Measurements from ENCODE around the gene MAP3K7CL.
"Not testable (repeated sequence)": the region's sequence is repeated elsewhere in the genome, so short reads cannot be mapped to it uniquely, and the experiment has no call there.

Gene MAP3K7CL

DNA sequence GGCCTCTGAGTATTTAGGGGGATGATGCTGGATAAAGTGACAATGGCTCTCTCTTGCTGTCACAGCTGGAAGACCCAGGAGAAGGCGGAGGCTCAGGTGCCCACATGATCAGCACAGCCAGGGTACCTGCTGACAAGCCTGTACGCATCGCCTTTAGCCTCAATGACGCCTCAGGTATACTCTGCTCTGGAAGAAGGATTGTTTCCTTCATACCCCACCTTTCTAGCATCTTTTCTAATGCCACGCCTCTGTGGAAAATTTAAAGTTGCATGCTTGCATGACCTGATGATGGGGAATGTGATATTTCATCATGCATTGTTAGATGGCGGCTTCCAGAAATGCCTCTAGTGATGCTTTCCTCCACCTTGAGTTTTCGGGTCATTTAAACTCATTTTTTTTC, 2.8 kb downstream of the MAP3K7CL start:
- DNase-seq (ENCODE audit: low read depth in 2 of 2) = no peak

GRCh38 chr21:29133796-29134195, 3.4 kb downstream of the MAP3K7CL start:
- no peak for DNase-seq (ENCODE audit: low read depth in 2 of 2)

DNA sequence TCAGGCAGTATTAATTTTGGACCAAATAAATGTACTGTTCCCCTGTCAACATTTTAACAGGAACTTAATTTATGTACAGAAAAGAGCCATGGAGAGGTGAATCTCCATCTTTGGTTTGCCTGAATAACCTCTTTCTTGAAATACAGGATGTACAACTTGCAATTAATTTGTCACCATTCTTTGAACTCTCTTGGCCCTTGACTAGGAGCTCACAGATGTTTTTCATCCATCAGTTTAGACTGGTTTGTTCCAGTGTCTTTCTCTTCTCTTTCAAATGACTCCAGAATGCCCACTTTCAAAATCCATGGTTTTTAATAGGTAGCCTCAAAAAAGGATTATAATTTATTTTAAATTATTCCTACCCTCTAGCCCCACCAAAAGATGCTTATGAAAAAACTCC, 5.0 kb downstream of the MAP3K7CL start:
- DNase-seq (ENCODE audit: low read depth in 2 of 2) = no peak

DNA sequence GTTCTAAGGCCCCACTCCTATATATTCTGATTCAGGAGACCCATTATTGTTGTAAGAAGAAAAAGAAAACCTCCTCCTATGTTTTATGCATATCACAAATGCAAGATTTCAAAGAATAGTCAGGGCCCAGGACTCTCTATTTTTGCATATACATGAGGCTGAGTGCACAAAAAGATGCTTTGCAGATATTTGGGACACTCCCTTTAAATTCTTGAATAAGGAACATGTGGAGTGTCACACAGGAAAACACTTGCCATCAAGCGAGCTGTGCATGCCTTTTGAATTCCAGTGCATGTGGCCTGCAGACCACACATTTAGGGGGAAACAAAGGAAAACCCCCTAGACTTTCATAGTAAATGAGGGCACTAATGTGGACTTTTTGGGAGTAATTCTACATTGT, 5.6 kb downstream of the MAP3K7CL start:
- DNase-seq (ENCODE audit: low read depth in 2 of 2) = no peak

DNA sequence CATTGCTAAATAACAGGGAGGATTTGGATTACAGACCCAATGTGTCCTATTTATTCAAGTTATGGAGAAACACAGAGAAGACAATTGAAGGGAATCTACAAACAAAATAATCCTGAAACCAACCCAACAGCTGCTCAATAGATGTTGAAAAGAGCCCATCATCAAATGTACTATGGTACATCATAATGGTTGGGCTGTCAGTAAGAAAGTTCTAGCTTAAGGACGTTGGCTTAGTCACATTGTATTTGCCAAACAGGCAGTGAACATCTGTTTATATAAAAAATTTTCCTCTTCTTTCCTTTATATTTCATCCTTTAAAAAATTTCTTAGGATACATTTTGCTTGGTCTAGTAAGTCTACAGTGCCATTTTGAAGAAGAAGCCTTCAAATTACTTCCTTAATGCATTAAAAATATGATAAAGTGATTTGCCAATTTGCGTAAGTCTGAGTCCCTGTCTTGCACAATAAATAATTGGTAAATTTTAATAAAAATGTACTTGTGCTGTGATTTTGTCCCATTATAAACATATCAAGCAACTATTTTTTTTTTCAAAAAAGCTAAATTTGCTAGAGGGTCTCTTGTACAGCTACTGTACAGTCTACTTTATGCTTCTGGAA, 14.4 kb downstream of the MAP3K7CL start:
- DNase-seq (ENCODE audit: low read depth in 2 of 2) = no peak

DNA sequence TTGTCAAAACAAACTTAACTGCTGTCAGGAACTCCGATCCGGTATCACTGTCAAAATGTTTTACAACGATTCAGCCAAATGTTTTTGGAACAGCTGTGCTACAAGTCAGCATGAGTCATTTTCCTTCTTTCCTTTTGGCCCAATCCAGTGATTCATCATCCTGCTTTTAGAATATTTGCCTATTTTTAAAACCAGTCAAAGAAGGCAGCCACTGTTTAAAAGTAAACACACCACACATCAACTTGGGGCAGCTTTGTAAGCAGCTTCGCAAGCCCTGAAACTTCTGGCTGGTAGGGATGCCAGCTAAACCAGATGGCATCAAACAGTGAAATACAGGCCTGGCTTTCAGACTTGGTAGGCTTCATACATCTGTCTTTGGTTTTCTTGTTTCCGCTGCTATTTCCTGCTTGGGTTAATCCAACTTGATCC, 14.9 kb downstream of the MAP3K7CL start:
- DNase-seq (ENCODE audit: low read depth in 2 of 2) = no peak

DNA sequence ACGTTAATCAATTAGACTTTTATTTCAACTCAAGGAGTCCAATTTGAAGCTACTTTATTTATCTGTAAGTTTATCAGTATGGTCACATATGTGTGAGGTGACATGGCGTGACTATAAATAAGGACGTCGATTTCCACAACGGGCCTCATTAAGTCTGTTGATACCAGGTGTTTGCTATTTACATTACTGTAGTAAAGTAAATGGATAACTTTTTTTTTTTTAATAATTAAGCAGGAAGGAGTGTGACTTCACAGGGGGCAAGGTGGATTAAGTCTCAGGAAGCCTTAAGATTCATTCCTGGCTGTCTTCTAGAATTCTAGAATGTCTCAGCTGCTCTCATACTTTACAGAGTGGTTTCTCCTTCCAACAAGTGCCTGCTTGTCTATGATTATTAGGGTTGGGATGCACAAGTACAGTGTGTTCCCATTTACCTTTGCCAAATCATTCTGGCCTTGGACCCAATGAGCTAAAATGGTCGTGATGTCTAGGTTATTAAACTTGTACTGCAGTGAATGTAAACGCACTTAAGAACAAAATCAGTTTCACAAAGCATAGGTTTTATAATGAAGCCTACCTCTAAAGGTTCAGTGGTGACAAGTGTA, 15.5 kb downstream of the MAP3K7CL start:
- no peak for DNase-seq (ENCODE audit: low read depth in 2 of 2)

GRCh38 chr21:29146726-29147125, 16.3 kb downstream of the MAP3K7CL start:
- DNase-seq (ENCODE audit: low read depth in 2 of 2) = no peak

- DNase-seq (ENCODE audit: low read depth in 2 of 2) = peak in 1 of 2 donors; percentile 2
Observed at GRCh38 chr21:29148530-29148929, 18.1 kb downstream of the MAP3K7CL start.

DNA sequence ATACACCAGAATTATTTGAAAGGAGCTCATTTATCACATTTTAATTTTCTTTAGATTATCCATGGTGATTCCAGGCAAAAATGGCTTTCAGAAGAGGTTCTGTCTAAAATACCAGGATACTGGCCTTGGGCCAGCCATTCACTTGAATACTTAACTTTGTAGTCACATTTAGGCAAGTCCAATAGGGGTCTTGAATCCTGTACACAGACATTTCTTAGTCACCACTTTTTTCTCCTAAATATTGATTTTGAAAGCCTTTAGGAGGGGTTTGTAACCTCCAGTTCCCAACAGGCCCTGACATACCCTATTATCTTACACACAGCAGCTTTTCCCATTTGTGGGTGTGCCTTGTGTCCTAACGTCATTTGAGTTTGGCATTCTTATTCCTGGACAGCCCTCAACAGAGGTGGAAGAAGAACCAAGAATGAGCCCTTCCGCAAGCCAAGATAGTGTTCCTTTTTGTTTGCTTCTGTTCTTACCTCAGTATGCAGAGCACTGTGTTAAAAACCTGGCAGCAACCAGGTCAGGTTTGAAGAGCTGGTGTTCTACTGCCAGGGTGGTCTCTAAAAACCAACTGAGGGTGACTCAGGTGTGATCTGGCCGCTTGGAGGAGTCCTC, 19.5 kb downstream of the MAP3K7CL start:
- DNase-seq (ENCODE audit: low read depth in 2 of 2) = no peak

DNA sequence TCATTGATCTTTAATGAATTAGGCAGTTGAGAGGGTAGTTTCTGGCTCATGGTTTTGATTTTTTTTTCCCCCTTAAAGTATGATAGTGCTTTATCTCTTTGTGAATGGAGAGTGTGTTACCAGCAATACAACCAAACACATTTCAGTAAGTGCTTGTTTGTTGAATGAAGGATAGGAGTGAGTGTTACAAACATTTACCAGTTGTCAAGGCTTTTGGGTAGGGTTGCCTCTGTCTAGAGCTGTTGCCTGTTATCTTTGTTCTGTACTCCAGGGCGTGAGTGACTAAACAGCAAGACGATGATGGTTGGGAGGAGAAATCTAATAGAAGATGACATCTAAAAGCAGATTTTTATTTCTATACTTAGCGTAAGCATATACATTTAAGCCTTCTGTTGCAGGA, 21.5 kb downstream of the MAP3K7CL start:
- no peak for DNase-seq (ENCODE audit: low read depth in 2 of 2)

DNA sequence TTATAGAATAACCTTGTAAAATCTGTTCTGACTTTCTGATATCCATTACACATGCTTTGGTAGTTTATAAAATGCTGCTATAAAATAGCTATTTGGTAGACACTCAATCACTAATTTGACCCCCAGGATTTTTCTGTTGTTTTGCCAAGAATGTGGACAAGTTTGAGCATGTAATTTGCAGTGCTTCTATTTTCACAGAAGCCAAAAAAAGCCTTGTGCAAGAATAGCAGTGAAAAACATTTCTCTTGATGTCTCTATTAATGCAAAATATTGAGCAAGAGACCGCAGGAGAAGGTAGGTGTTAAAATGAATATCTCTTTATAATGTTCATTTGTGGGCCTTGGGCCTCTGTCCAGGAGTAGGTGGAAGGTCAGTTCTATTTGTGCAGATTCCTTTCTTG, 22.5 kb downstream of the MAP3K7CL start:
- DNase-seq (ENCODE audit: low read depth in 2 of 2) = no peak

DNA sequence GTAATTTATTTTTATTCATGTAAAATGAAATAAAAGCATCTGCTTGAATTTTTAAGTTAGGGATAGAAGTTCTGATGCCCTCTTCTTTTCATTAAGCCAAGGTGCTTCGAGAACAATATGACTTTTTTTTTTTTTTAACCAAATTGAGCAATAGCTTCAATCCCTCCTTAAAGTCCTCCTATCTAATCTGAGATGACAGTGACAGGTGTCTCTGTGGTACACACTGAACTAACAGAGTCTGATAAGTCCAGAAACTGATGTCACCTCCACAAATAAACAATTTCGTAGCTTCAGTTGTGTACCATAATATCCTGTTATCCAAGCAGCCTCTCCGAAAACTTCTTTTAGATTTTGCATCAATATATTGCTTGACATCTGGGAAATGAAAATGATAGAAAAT, 23.8 kb downstream of the MAP3K7CL start:
- DNase-seq (ENCODE audit: low read depth in 2 of 2) = no peak

DNA sequence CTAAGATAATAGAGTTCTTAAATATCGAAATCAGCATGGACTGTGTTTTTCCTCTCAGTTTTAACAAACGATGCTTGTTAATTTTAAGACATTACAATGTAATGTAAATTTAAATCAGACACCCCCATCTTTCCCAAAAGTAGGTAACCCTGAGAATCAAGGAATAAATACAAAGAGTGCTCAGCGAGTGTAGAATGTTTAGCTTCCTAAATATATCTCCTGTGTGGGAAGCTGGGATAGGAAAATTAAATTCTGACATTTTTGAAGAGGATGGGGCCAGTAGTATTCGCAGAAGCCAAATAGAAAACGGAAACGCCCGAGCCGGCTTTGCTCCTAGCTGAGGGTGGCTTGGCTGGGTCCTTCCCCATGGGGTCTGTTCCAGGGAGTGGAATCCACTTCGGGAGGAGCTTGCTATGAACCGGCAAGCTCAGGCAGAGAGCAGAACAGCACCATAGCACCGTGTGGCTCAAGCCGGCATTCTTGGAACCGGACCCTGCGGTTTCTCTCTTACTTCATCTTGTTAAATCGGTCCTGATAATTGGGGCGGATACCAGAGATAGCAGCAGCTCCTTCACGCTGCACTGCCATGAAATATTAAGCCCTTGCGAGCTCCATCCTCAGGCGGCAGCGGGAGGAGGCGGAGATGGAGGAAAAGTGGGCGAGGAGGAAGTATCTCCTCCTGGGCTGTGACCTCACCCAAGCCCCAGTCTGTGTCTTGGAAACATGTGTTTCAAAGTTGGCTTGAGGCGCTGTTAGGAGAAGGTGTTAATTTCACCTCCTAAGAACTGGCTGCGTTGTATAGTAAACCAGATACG, 24.9 kb downstream of the MAP3K7CL start:
- DNase-seq (ENCODE audit: low read depth in 2 of 2) = no peak

GRCh38 chr21:29155933-29156260, 25.5 kb downstream of the MAP3K7CL start:
- no peak for DNase-seq (ENCODE audit: low read depth in 2 of 2)

DNA sequence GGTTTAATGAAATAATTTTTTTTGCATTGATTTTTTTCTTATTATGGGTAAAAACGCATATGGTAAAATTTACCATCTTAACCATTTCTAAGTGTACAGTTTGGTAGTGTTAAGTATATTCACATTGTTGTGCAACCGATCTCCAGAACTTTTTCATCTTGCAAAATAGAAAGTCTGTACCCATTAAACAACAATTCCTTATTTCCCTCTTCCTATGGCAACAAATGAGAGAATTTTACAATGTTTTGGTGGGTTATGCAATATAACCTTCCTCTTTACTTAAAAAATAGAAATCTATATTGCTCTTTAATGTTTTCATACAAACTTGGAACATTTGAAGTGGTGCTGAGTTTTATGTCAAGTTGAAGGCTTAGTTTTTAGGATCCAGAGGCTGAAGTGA, 26.6 kb downstream of the MAP3K7CL start:
- no peak for DNase-seq (ENCODE audit: low read depth in 2 of 2)

- no peak for DNase-seq (ENCODE audit: low read depth in 2 of 2)
Observed at GRCh38 chr21:29159842-29160241, 29.4 kb downstream of the MAP3K7CL start.

GRCh38 chr21:29162825-29163224, 32.4 kb downstream of the MAP3K7CL start:
- DNase-seq (ENCODE audit: low read depth in 2 of 2) = not testable (repeated sequence)

DNA sequence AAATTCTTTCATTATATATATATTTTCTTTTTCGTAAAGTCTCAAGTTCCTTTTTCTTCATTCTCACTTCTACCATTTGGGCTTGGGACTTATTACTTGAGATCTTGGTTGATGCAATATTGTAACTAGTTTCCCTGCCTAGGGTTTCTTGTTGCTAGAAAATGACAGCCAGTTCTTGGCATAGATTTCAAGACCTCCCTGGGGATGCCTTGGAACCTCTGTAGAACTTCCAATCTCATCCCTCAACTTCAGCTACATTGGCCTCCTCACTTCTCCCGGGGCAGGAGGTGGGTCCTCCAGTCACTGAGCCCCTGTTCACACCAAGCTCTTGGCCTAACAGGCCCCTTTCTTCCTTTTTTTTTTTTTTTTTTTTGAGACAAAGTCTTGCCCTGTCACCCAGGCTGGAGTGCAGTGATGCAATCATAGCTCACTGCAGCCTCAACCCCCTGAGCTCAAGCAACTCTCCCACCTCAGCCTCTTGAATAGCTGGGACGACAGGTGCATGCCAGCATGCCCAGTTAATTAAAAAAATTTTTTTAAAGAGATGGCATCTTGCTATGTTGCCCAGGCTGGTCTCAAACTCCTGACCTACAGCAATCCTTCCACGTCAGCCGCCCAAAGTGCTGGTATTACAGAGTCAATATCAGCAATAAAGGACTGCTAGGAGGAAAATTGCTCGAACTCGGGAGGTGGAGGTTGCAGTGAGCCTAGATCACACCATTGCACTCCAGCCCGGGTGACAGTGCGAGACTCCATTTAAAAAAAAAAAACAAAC, 33.1 kb downstream of the MAP3K7CL start:
- DNase-seq (ENCODE audit: low read depth in 2 of 2) = no peak

DNA sequence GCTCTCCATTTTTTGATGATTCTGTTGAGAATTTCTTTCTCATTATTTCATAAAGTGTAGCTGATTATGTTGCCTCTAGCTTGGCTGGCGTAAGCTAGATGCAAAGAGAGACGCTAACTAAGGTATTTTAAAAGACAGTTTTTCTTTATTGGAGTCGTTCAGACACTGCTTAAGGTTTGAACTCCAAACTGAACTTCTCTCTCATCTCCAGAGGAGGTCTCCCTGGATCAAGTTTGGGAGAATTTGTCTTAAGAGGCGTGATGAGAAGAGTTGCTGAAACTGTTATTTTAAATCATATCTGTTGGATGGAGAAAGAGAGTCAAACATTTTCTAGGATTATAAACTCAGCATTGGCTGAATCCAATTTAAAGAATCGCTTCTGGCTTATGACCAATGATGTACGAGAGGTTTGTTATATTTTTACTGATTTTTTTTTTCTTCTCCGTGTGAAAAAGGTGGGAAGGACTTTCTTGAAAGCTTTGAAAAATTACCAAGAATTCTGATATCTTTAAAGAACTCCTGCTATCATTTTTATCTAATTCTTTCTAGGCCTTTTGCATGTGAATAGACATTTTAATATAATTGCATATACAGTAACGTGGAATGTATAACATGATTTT, 34.0 kb downstream of the MAP3K7CL start:
- no peak for DNase-seq (ENCODE audit: low read depth in 2 of 2)

DNA sequence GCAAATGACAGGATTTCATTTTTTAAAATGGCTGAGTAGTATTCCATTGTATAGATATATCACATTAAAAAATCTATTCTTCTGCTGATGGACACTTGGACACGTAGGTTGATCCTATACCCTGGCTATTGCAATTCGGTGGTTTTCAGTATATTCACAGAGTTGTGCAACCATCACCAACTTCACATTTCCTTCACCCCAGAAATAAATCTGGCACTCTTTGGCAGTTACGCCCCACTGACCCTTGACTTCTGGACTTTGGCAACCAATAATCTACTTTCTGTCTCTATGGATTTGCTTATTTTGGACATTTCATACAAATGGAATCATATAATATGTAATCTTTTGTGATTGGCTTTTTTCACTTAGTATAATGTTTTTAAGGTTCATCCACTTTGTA, 35.9 kb downstream of the MAP3K7CL start:
- no peak for DNase-seq (ENCODE audit: low read depth in 2 of 2)

GRCh38 chr21:29166853-29167252, 36.4 kb downstream of the MAP3K7CL start:
- DNase-seq (ENCODE audit: low read depth in 2 of 2) = no peak
